ES-I3 (cell line): ENCODE results near the gene BCKDHA.

Experiments used
- H3K36me3 ChIP-seq: 2 replicates; pipeline ENCODE4 v1.6.1; 2013; ENCODE audit warnings: mild to moderate bottlenecking, low read length, control low read depth, moderate library complexity; ENCODE audit not compliant: insufficient read depth
- H3K4me1 ChIP-seq: 2 replicates; pipeline ENCODE4 v1.6.1; 2013; ENCODE audit warnings: mild to moderate bottlenecking, control low read depth, low read length; ENCODE audit not compliant: insufficient read depth
- H3K9ac ChIP-seq: 2 replicates; pipeline ENCODE4 v1.6.1; 2013; ENCODE audit warnings: low read depth, mild to moderate bottlenecking, low read length, moderate library complexity
- H3K9me3 ChIP-seq: 2 replicates; pipeline ENCODE4 v1.6.1; 2013; ENCODE audit warnings: mild to moderate bottlenecking, low read length, moderate library complexity; ENCODE audit not compliant: control insufficient read depth, insufficient read depth

BCKDHA gene

GRCh38 chr19:41421314-41421713 lies 23.7 kb downstream of the BCKDHA start:
- Histone ChIP-seq H3K36me3 (peaks cover 4% of the 10 kb centered on the region), H3K4me1 (no peaks in the 10 kb centered on the region; the same call in 1 of the 2 replicates), H3K9me3 (no peaks in the 10 kb centered on the region), H3K9ac (no peak overlapping the region)

- Histone ChIP-seq H3K36me3 (peaks cover 4% of the 10 kb centered on the region), H3K9ac (no peak overlapping the region), H3K4me1 (peaks cover 3% of the 10 kb centered on the region; the same call in 1 of the 2 replicates), H3K9me3 (no peaks in the 10 kb centered on the region)
Observed at GRCh38 chr19:41421973-41422372, 24.4 kb downstream of the BCKDHA start.

- Histone ChIP-seq H3K9me3 (no peaks in the 10 kb centered on the region), H3K4me1 (peaks cover 3% of the 10 kb centered on the region; the same call in 1 of the 2 replicates), H3K9ac (no peak overlapping the region), H3K36me3 (peaks cover 4% of the 10 kb centered on the region)
Observed at GRCh38 chr19:41422456-41422855, 24.8 kb downstream of the BCKDHA start.

- Histone ChIP-seq H3K36me3 (peaks cover 4% of the 10 kb centered on the region), H3K4me1 (peaks cover 3% of the 10 kb centered on the region; the same call in 1 of the 2 replicates), H3K9ac (no peak overlapping the region), H3K9me3 (no peaks in the 10 kb centered on the region)
Observed at GRCh38 chr19:41422955-41423354, 25.3 kb downstream of the BCKDHA start.

GRCh38 chr19:41424335-41425173 lies 26.9 kb downstream of the BCKDHA start:
- Histone ChIP-seq H3K36me3 (peaks cover 4% of the 10 kb centered on the region), H3K9ac (no peak overlapping the region), H3K9me3 (no peaks in the 10 kb centered on the region), H3K4me1 (peaks cover 3% of the 10 kb centered on the region; the same call in 1 of the 2 replicates)

GRCh38 chr19:41425174-41426115 lies 27.8 kb downstream of the BCKDHA start:
- H3K36me3 ChIP-seq, result peaks cover under 1% of the 10 kb centered on the region
- no peak overlapping the region for H3K9ac ChIP-seq
- peaks cover 3% of the 10 kb centered on the region; the same call in 1 of the 2 replicates for H3K4me1 ChIP-seq

GRCh38 chr19:41426116-41426841 lies 28.7 kb downstream of the BCKDHA start:
- Histone ChIP-seq H3K36me3 (peaks cover 1% of the 10 kb centered on the region; the same call in 1 of the 2 replicates), H3K4me1 (peaks cover 3% of the 10 kb centered on the region; the same call in 1 of the 2 replicates), H3K9ac (no peak overlapping the region; the same call in 1 of the 2 replicates), H3K9me3 (no peaks in the 10 kb centered on the region)

More at GRCh38 chr19:41425174-41426115, 27.8 kb downstream of the BCKDHA start:
- H3K9me3 ChIP-seq, result no peaks in the 10 kb centered on the region

GRCh38 chr19:41426952-41427646 lies 29.5 kb downstream of the BCKDHA start, which contains the start of gene B3GNT8:
TSS of gene B3GNT8 (minus strand) at chr19:41427374. CDS start at chr19:41426778, 596 bp downstream.
- peak within 1 kb of the TSS; percentile 64 for H3K9ac ChIP-seq
- peaks cover 4% of the 10 kb centered on the region; the same call in 1 of the 2 replicates for H3K36me3 ChIP-seq
- H3K9me3 ChIP-seq, result no peaks in the 10 kb centered on the region
- peaks cover 3% of the 10 kb centered on the region; the same call in 1 of the 2 replicates for H3K4me1 ChIP-seq

GRCh38 chr19:41427647-41428480 lies 30.2 kb downstream of the BCKDHA start:
- H3K9me3 ChIP-seq, result no peaks in the 10 kb centered on the region
- H3K36me3 ChIP-seq, result peaks cover 6% of the 10 kb centered on the region; the same call in 1 of the 2 replicates
- H3K9ac ChIP-seq, result peak overlapping the region; percentile 64
- H3K4me1 ChIP-seq, result peaks cover 3% of the 10 kb centered on the region; the same call in 1 of the 2 replicates

- H3K9me3 ChIP-seq, result no peaks in the 10 kb centered on the region
- peaks cover 3% of the 10 kb centered on the region; the same call in 1 of the 2 replicates for H3K4me1 ChIP-seq
- H3K9ac ChIP-seq, result peak overlapping the region; percentile 64; the same call in 1 of the 2 replicates
- H3K36me3 ChIP-seq, result peaks cover 6% of the 10 kb centered on the region; the same call in 1 of the 2 replicates
Observed at GRCh38 chr19:41428481-41428859, 30.9 kb downstream of the BCKDHA start.

- Histone ChIP-seq H3K36me3 (peaks cover 6% of the 10 kb centered on the region; the same call in 1 of the 2 replicates), H3K9ac (no peak overlapping the region), H3K9me3 (no peaks in the 10 kb centered on the region), H3K4me1 (peaks cover 3% of the 10 kb centered on the region; the same call in 1 of the 2 replicates)
Observed at GRCh38 chr19:41430922-41431321, 33.3 kb downstream of the BCKDHA start.
